Transverse colon (tissue), 3 donors: ENCODE measurements around the gene CDC42BPG.

ENCODE experiments used
- CTCF ChIP-seq, 5 experiments: fragments of 200-600 bp in 3 of 5; fragments of 450-650 bp in 2 of 5; sonication (generic) in 3 of 5; IDR thresholded peaks; 1 replicate in 2 of 5; 2 replicates in 3 of 5; pipeline ENCODE4 v1.5.1; 2016 to 2017; ENCODE audit warnings: antibody characterized with exemption in 5 of 5, inconsistent platforms in 3 of 5, mild to moderate bottlenecking in 2 of 5, moderate library complexity in 1 of 5
- EP300 ChIP-seq: sonication (generic); formaldehyde crosslinking; IDR thresholded peaks from one replicate; pipeline ENCODE4 v1.6.1; 2017; ENCODE audit warnings: antibody characterized with exemption, low read depth

GRCh38 chr11:64881476-64881875, 37.0 kb upstream of the CDC42BPG start:
- TF ChIP-seq CTCF (IDR thresholded peaks at IDR 0.05): no peak
- no peak for TF ChIP-seq EP300
